Measurements from ENCODE around the gene IL19. TPM values are rescaled to one million over a fixed set of nuclear protein-coding genes. Genes with fewer than 3 reads are reported as not detected.

The IL19 gene
- polyA plus RNA-seq, 1 of the 3 experiments (the other 2 are of a cell fraction) = not detected

- ChIA-PET POLR2A (no interaction called here), CTCF (interaction anchor here (1.0 to 1.7 kb wide), 2 partner anchors 8 to 18 kb away, joined by 4 to 5 read pairs; no protein-coding TSS in a partner anchor)
- no peak for DNase-seq
- Histone ChIP-seq H3K27me3 (ENCODE audit: insufficient read depth) (no peaks in the 10 kb centered on the region), H3F3A (replicated peaks; ENCODE audit: insufficient read depth) (no peaks in the 10 kb centered on the region), H3K9me3 (no peaks in the 10 kb centered on the region), H3K79me2 (ENCODE audit: insufficient read depth) (no peaks in the 10 kb centered on the region), H3K9me2 (no peaks in the 10 kb centered on the region), H4K20me1 (ENCODE audit: insufficient read depth) (no peaks in the 10 kb centered on the region), H2AFZ (ENCODE audit: low read depth) (no peak overlapping the region), H3K4me3 (ENCODE audit: low read depth in 2 of 2, low read length in 1 of 2) (no peak overlapping the region), H3K4me1 (ENCODE audit: control insufficient read depth in 1 of 2, insufficient read depth in 2 of 2, low read depth in 1 of 2, low read length in 1 of 2) (no peaks in the 10 kb centered on the region), H3K27ac (ENCODE audit: low read depth in 2 of 2, low read length in 1 of 2) (no peak overlapping the region), H3K9ac (no peak overlapping the region), H3K36me3 (replicated peaks in 1 of 2; ENCODE audit: control insufficient read depth in 1 of 2, insufficient read depth in 2 of 2, low read length in 1 of 2) (no peaks in the 10 kb centered on the region), H3K4me2 (no peak overlapping the region)
- no peak for TF ChIP-seq JUND (IDR thresholded peaks at IDR 0.05)
- TF ChIP-seq FOXM1 (IDR thresholded peaks at IDR 0.05; ENCODE audit: low read depth) = no peak
- no peak for TF ChIP-seq EZH2phosphoT487 (IDR thresholded peaks at IDR 0.05; ENCODE audit: borderline replicate concordance, low read depth)
- no peak for TF ChIP-seq REST (IDR thresholded peaks at IDR 0.05; ENCODE audit: low read depth, low read length)
- no peak for TF ChIP-seq NFIC (IDR thresholded peaks at IDR 0.05; ENCODE audit: borderline replicate concordance)
- TF ChIP-seq USF1 (IDR thresholded peaks at IDR 0.05; ENCODE audit: borderline replicate concordance, low read depth) = no peak
- no peak for TF ChIP-seq SIN3A (IDR thresholded peaks at IDR 0.05; ENCODE audit: borderline replicate concordance, low read depth, low read length)
- TF ChIP-seq TAF1 (IDR thresholded peaks at IDR 0.05; ENCODE audit: borderline replicate concordance, low read depth, low read length) = no peak
- no peak for TF ChIP-seq RCOR1 (IDR thresholded peaks at IDR 0.05; ENCODE audit: low read length)
- TF ChIP-seq USF2 (IDR thresholded peaks at IDR 0.05; ENCODE audit: borderline replicate concordance, low read depth, low read length) = no peak
- TF ChIP-seq RFX5 (IDR thresholded peaks at IDR 0.05; ENCODE audit: low read length) = no peak
- no peak for TF ChIP-seq ZBTB33 (IDR thresholded peaks at IDR 0.05; ENCODE audit: borderline replicate concordance, low read depth)
- TF ChIP-seq PBX3 (IDR thresholded peaks at IDR 0.05) = no peak
- 80% methylated on average over 3 of the region's 3 CpGs for WGBS (ENCODE audit: low lambda C conversion rate)
Measured at GRCh38 chr1:206753141-206753540, 17.4 kb upstream of the IL19 start.
